GM21447 (cell line): ENCODE measurements around the gene UTP25.

ENCODE experiments used
- ATAC-seq: cut with Tn5 transposase; IDR thresholded peaks from one replicate; pipeline ENCODE4 v1.9.1; 2021; ENCODE audit not compliant: unreplicated experiment

The UTP25 gene

GRCh38 chr1:209837671-209838070 is 9.9 kb downstream of the UTP25 start:
- no peak for ATAC-seq

GRCh38 chr1:209838537-209838936 is 10.8 kb downstream of the UTP25 start:
- no peak for ATAC-seq

- ATAC-seq, result no peak
These were observed 12.2 kb downstream of the UTP25 start for GRCh38 chr1:209839875-209840546.

- ATAC-seq, result no peak
These were observed 12.8 kb downstream of the UTP25 start for GRCh38 chr1:209840611-209841010.

- no peak for ATAC-seq
These were observed 17.1 kb downstream of the UTP25 start for GRCh38 chr1:209844695-209845407.

GRCh38 chr1:209845408-209845725 is 17.6 kb downstream of the UTP25 start:
- no peak for ATAC-seq

GRCh38 chr1:209849388-209849787 is 21.6 kb downstream of the UTP25 start:
- no peak for ATAC-seq

GRCh38 chr1:209850342-209850979 is 22.7 kb downstream of the UTP25 start:
- no peak for ATAC-seq

GRCh38 chr1:209853676-209854075 is 25.9 kb downstream of the UTP25 start:
- ATAC-seq, result no peak

GRCh38 chr1:209854196-209854595 is 26.4 kb downstream of the UTP25 start:
- ATAC-seq, result no peak

- ATAC-seq, result no peak
These were observed 27.2 kb downstream of the UTP25 start for GRCh38 chr1:209855006-209855405.

- no peak for ATAC-seq
These were observed 27.9 kb downstream of the UTP25 start for GRCh38 chr1:209855623-209856022.

GRCh38 chr1:209858561-209859103 is 30.9 kb downstream of the UTP25 start:
- ATAC-seq, result no peak

- ATAC-seq, result peak; percentile 88
These were observed 32.6 kb downstream of the UTP25 start for GRCh38 chr1:209860293-209860881.

GRCh38 chr1:209861242-209861641 is 33.5 kb downstream of the UTP25 start:
- ATAC-seq, result no peak

- ATAC-seq, result no peak
These were observed 34.9 kb downstream of the UTP25 start for GRCh38 chr1:209862391-209863356.

GRCh38 chr1:209863766-209864485 is 36.2 kb downstream of the UTP25 start:
- ATAC-seq, result no peak

GRCh38 chr1:209866201-209866600 is 38.4 kb downstream of the UTP25 start:
- no peak for ATAC-seq

- ATAC-seq, result no peak
These were observed 41.7 kb downstream of the UTP25 start for GRCh38 chr1:209869291-209870149.
